Osteoblast (primary cell): ENCODE data around the gene CEND1. TPM values are rescaled to one million over a fixed set of nuclear protein-coding genes. Genes with fewer than 3 reads are reported as not detected.

Source experiments
- DNase-seq: peaks from one replicate; pipeline ENCODE4 v3.0.0; 2011; ENCODE audit warnings: low spot score, mixed read lengths; ENCODE audit not compliant: insufficient read length; ENCODE audit errors: missing footprints
- H2AFZ ChIP-seq: 2 replicates; pipeline ENCODE4 v1.6.0; 2011; ENCODE audit warnings: mild to moderate bottlenecking, low read length
- H3K27ac ChIP-seq: 2 replicates; pipeline ENCODE4 v1.5.1; 2011; ENCODE audit warnings: mild to moderate bottlenecking, low read depth, low read length, moderate library complexity
- H3K27me3 ChIP-seq: 2 replicates; pipeline ENCODE4 v1.6.0; 2012; ENCODE audit warnings: mild to moderate bottlenecking, control low read depth, inconsistent platforms, low read length, moderate library complexity; ENCODE audit not compliant: insufficient read depth
- H3K36me3 ChIP-seq: 2 replicates; pipeline ENCODE4 v1.5.1; 2011; ENCODE audit warnings: mild to moderate bottlenecking, low read length, control low read depth, moderate library complexity; ENCODE audit not compliant: insufficient read depth
- H3K4me1 ChIP-seq: 2 replicates; pipeline ENCODE4 v1.5.1; 2011; ENCODE audit warnings: mild to moderate bottlenecking, low read length, control low read depth, moderate library complexity; ENCODE audit not compliant: insufficient read depth
- H3K4me2 ChIP-seq: 2 replicates; pipeline ENCODE4 v1.6.0; 2011; ENCODE audit warnings: mild to moderate bottlenecking, low read length; ENCODE audit not compliant: insufficient read depth
- H3K4me3 ChIP-seq: fragments of 200-600 bp; sonication (generic); 3 replicates; pipeline ENCODE4 v1.5.1; 2012; ENCODE audit warnings: mild to moderate bottlenecking, low read length, inconsistent platforms; ENCODE audit not compliant: insufficient read depth
- H3K79me2 ChIP-seq: 2 replicates; pipeline ENCODE4 v1.6.0; 2012; ENCODE audit warnings: mild to moderate bottlenecking, low read length, control low read depth, inconsistent platforms; ENCODE audit not compliant: insufficient read depth
- H3K9me3 ChIP-seq: 2 replicates; pipeline ENCODE4 v1.5.1; 2011; ENCODE audit warnings: low read depth, low read length, control low read depth
- H4K20me1 ChIP-seq: 2 replicates; pipeline ENCODE4 v1.6.0; 2012; ENCODE audit warnings: mild to moderate bottlenecking, low read length, control low read depth; ENCODE audit not compliant: insufficient read depth
- total RNA-seq: library from RNA; depleted of rRNA; stranded (reverse); fragments of >200 nt; gene quantifications from 2 replicates; pipeline ENCODE4 v1.2.3, GENCODE V29; 2012
- TF ChIP-seq, protein P1 (sequence below): IDR thresholded peaks from 2 replicates; pipeline ENCODE4 v1.5.1; 2011; ENCODE audit warnings: mild to moderate bottlenecking, low read depth, low read length, moderate library complexity; ENCODE audit errors: extremely low read depth

CEND1 gene
- total RNA-seq, 1 donor, result not detected

DNA sequence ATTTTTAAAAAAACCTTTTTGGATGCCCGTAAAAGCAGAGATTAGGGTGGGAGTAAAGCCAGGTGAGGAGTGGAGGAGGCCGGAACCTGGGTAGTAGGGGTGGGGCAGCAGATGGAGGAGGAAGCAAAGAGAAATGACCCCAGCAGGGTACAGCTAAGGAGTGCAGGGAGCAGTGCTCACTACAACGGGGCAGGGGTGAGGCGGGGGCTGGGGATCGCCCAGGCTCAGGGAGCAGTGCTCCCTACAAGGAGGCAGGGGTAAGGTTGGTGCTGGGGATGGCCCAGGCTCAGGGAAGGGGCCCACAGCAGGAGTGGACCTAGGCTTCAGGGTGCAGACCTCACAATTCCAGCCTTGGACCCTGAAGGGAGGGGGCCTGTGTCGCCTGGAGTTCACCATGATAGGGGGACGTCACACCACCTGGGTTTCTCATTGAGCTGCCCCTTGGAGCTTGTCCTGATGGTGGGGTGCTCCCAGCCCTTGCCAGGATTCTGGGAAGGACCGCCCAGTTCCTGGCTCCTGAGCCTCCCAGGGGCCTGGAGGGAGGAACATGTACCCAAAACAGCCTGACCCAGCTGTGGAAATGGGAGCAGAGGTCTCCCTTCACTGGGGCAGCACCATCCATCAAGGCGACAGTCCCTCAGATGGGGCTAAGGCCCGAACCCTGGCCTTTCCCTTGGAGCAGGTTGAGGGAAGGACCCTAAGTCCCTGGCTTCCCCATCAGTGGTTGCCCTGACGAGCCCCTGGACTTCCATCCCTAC, 26.0 kb upstream of the CEND1 start:
- Histone ChIP-seq H3K4me1 (peaks cover 27% of the 10 kb centered on the region), H3K9me3 (no peaks in the 10 kb centered on the region), H3K27me3 (no peaks in the 10 kb centered on the region), H3K79me2 (peaks cover 31% of the 10 kb centered on the region), H3K36me3 (peaks cover 30% of the 10 kb centered on the region), H3K27ac (no peak overlapping the region), H3K4me3 (no peak overlapping the region), H3K4me2 (no peak overlapping the region), H2AFZ (no peak overlapping the region), H4K20me1 (peaks cover 31% of the 10 kb centered on the region)
- no peak for DNase-seq
- TF ChIP-seq, protein P1, sequence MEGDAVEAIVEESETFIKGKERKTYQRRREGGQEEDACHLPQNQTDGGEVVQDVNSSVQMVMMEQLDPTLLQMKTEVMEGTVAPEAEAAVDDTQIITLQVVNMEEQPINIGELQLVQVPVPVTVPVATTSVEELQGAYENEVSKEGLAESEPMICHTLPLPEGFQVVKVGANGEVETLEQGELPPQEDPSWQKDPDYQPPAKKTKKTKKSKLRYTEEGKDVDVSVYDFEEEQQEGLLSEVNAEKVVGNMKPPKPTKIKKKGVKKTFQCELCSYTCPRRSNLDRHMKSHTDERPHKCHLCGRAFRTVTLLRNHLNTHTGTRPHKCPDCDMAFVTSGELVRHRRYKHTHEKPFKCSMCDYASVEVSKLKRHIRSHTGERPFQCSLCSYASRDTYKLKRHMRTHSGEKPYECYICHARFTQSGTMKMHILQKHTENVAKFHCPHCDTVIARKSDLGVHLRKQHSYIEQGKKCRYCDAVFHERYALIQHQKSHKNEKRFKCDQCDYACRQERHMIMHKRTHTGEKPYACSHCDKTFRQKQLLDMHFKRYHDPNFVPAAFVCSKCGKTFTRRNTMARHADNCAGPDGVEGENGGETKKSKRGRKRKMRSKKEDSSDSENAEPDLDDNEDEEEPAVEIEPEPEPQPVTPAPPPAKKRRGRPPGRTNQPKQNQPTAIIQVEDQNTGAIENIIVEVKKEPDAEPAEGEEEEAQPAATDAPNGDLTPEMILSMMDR, result no peak

DNA sequence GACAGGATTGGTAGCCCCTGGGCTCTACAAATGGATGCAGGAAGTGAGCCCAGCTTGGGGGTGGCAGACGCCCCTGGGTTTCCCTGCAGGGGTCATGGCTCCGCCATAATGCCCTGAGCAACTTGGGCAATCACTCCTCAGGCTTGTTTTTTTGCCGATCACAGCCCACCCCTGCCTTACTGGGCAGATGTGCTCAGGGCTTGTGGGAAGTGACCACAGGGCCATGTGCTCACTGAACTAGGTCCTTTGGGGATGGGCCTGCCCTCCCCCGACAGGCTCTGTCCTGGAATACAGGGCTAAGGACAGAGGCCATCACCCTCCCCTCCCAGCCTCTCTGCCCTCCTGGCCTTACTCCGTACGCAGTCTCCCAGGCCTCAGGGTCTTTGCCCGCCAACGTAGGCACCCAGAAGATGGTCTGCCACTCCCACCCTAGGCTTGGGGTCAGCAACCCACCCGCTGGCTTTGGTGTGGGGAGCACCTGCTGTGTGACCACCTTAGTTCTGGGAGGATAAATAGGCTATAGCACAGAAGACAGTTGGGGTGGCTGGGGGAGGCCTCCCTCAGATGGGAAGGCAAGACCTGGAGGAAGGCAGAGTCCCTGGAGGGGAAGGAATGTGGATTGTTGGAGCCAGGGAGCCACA, 23.7 kb upstream of the CEND1 start:
- DNase-seq, result no peak
- H3K36me3 ChIP-seq, result peaks cover 30% of the 10 kb centered on the region
- TF ChIP-seq, protein P1, result no peak

DNA sequence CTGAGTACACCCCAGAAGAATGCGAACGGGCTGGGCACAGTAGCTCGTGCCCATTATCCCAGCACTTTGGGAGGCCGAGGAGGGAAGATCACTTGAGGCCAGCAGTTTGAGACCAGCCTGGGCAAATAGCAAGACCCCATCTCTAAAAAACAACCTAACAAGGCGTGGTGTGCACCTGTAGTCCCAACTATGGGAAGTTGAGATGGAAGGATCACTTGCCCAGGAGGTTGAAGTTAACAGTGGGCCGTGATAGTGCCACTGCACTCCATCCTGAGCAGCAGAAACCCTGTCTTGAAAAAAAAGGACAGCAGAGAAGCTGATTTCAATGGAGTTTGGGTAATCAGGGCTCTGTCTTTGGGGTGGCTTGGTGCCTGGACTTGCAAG, 23.2 kb upstream of the CEND1 start:
- Histone ChIP-seq H2AFZ (no peak overlapping the region), H3K4me2 (no peak overlapping the region), H4K20me1 (peaks cover 30% of the 10 kb centered on the region), H3K4me3 (no peak overlapping the region), H3K9me3 (no peaks in the 10 kb centered on the region), H3K27ac (no peak overlapping the region), H3K4me1 (peaks cover 21% of the 10 kb centered on the region), H3K36me3 (peaks cover 30% of the 10 kb centered on the region), H3K27me3 (no peaks in the 10 kb centered on the region), H3K79me2 (peaks cover 37% of the 10 kb centered on the region)
- TF ChIP-seq, protein P1, result no peak
- no peak for DNase-seq

More for the DNA sequence above, 23.7 kb upstream of the CEND1 start:
- H3K27ac ChIP-seq, result no peak overlapping the region
- peaks cover 21% of the 10 kb centered on the region for H3K4me1 ChIP-seq
- H3K4me3 ChIP-seq, result no peak overlapping the region
- H2AFZ ChIP-seq, result no peak overlapping the region
- H4K20me1 ChIP-seq, result peaks cover 30% of the 10 kb centered on the region
- no peaks in the 10 kb centered on the region for H3K9me3 ChIP-seq
- H3K79me2 ChIP-seq, result peaks cover 33% of the 10 kb centered on the region
- H3K27me3 ChIP-seq, result no peaks in the 10 kb centered on the region
- H3K4me2 ChIP-seq, result no peak overlapping the region

DNA sequence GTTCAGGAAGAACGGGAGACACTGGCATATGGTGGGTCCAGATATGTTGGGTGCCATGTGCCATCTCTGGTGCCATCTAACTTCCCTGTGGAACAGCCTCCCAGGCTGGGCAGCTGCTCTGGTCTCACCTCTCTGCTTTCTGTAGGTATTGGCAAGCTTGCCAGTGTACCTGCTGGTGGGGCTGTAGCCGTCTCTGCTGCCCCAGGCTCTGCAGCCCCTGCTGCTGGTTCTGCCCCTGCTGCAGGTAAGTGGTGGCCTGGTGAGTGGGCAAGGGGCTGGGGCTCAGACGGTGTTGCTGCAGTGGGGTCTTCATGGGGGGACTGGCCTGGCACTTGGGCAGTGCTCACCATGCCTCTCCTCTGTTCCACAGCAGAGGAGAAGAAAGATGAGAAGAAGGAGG, 22.5 kb upstream of the CEND1 start:
- Histone ChIP-seq H3K9me3 (no peaks in the 10 kb centered on the region), H3K79me2 (peaks cover 37% of the 10 kb centered on the region), H3K27me3 (no peaks in the 10 kb centered on the region), H4K20me1 (peaks cover 30% of the 10 kb centered on the region), H3K4me3 (no peak overlapping the region), H2AFZ (no peak overlapping the region), H3K4me2 (no peak overlapping the region), H3K4me1 (peaks cover 21% of the 10 kb centered on the region), H3K36me3 (peaks cover 30% of the 10 kb centered on the region), H3K27ac (peak overlapping the region; percentile 99)
- DNase-seq, result no peak
- TF ChIP-seq, protein P1, result no peak
